H9 (cell line): Measurements from ENCODE around the gene SULT1A1. TPM values are rescaled to one million over a fixed set of nuclear protein-coding genes. Genes with fewer than 3 reads are reported as not detected.

ENCODE experiments used
- DNase-seq: peaks from one replicate; pipeline ENCODE4 v3.0.0-alpha.2; 2017
- H2AFZ ChIP-seq: one replicate; pipeline ENCODE4 v1.6.1; 2013; ENCODE audit warnings: mild to moderate bottlenecking, low read length, control low read depth, moderate library complexity
- H2AK5ac ChIP-seq: 2 replicates; pipeline ENCODE4 v1.6.1; 2013; ENCODE audit warnings: low read length, control low read depth, mixed read lengths; ENCODE audit not compliant: insufficient read length
- H2BK120ac ChIP-seq: one replicate; pipeline ENCODE4 v1.6.1; 2013; ENCODE audit warnings: low read depth, mild to moderate bottlenecking, low read length, control low read depth, inconsistent platforms; ENCODE audit not compliant: poor library complexity, severe bottlenecking
- H2BK12ac ChIP-seq: 2 replicates; pipeline ENCODE4 v1.6.1; 2013; ENCODE audit warnings: low read length, control low read depth, mixed read lengths, low read depth; ENCODE audit not compliant: insufficient read length
- H2BK15ac ChIP-seq: 2 replicates; pipeline ENCODE4 v1.6.1; 2013; ENCODE audit warnings: low read depth, low read length, control low read depth
- H2BK20ac ChIP-seq: one replicate; pipeline ENCODE4 v1.6.1; 2013; ENCODE audit warnings: low read depth, mild to moderate bottlenecking, low read length, control low read depth, inconsistent platforms; ENCODE audit not compliant: poor library complexity, severe bottlenecking
- H2BK5ac ChIP-seq: 2 replicates; pipeline ENCODE4 v1.6.1; 2013; ENCODE audit warnings: low read length, control low read depth, mixed read lengths; ENCODE audit not compliant: insufficient read length
- H3K14ac ChIP-seq: 2 replicates; pipeline ENCODE4 v1.6.1; 2013; ENCODE audit warnings: low read length, control low read depth; ENCODE audit not compliant: insufficient read depth
- H3K18ac ChIP-seq: 2 replicates; pipeline ENCODE4 v1.6.1; 2013; ENCODE audit warnings: low read depth, mild to moderate bottlenecking, mixed read lengths, low read length, control low read depth; ENCODE audit not compliant: insufficient read length
- H3K23ac ChIP-seq: 2 replicates; pipeline ENCODE4 v1.6.1; 2013; ENCODE audit warnings: low read length, control low read depth, mixed read lengths, low read depth; ENCODE audit not compliant: insufficient read length
- H3K23me2 ChIP-seq: 2 replicates; pipeline ENCODE4 v1.6.1; 2013; ENCODE audit warnings: low read depth, mild to moderate bottlenecking, mixed read lengths, low read length, control low read depth; ENCODE audit not compliant: insufficient read length, poor library complexity, severe bottlenecking
- H3K27ac ChIP-seq: 2 replicates; pipeline ENCODE4 v1.5.1; 2013; ENCODE audit warnings: low read length, control low read depth, mixed read lengths, low read depth; ENCODE audit not compliant: insufficient read length
- H3K27me3 ChIP-seq: 2 replicates; pipeline ENCODE4 v1.6.1; 2013; ENCODE audit warnings: low read length, control low read depth, inconsistent platforms; ENCODE audit not compliant: insufficient read depth
- H3K4ac ChIP-seq: 2 replicates; pipeline ENCODE4 v1.6.1; 2013; ENCODE audit warnings: low read depth, mild to moderate bottlenecking, control low read depth, inconsistent platforms, low read length, moderate library complexity
- H3K4me1 ChIP-seq: 2 replicates; pipeline ENCODE4 v1.6.1; 2013; ENCODE audit warnings: low read length, control low read depth, inconsistent platforms; ENCODE audit not compliant: insufficient read depth
- H3K4me2 ChIP-seq: 2 replicates; pipeline ENCODE4 v1.6.1; 2013; ENCODE audit warnings: low read length, control low read depth, mixed read lengths; ENCODE audit not compliant: insufficient read length, insufficient read depth
- H3K56ac ChIP-seq: 2 replicates; pipeline ENCODE4 v1.6.1; 2013; ENCODE audit warnings: low read depth, mild to moderate bottlenecking, mixed read lengths, low read length, control low read depth; ENCODE audit not compliant: insufficient read length
- H3K79me1 ChIP-seq: 2 replicates; pipeline ENCODE4 v1.6.1; 2013; ENCODE audit warnings: low read depth, mild to moderate bottlenecking, moderate library complexity, low read length, control low read depth, inconsistent platforms; ENCODE audit not compliant: insufficient read depth, poor library complexity, severe bottlenecking
- H3K79me2 ChIP-seq: 2 replicates; pipeline ENCODE4 v1.6.1; 2013; ENCODE audit warnings: low read length, control low read depth, inconsistent platforms; ENCODE audit not compliant: insufficient read depth
- H3K9ac ChIP-seq: 2 replicates; pipeline ENCODE4 v1.6.1; 2013; ENCODE audit warnings: low read length, control low read depth, mixed read lengths; ENCODE audit not compliant: insufficient read length; ENCODE audit errors: extremely low read depth
- H3K9me3 ChIP-seq: one replicate; pipeline ENCODE4 v1.6.1; 2013; ENCODE audit warnings: low read depth, low read length, inconsistent platforms; ENCODE audit not compliant: control insufficient read depth
- H3T11ph ChIP-seq: one replicate; pipeline ENCODE4 v1.6.1; 2013; ENCODE audit warnings: mild to moderate bottlenecking, low read length, control low read depth, inconsistent platforms
- H4K20me1 ChIP-seq: one replicate; pipeline ENCODE4 v1.6.1; 2013; ENCODE audit not compliant: control insufficient read depth, insufficient read length, insufficient read depth
- H4K5ac ChIP-seq: 2 replicates; pipeline ENCODE4 v1.6.1; 2013; ENCODE audit warnings: low read depth, mild to moderate bottlenecking, mixed read lengths, low read length, control low read depth; ENCODE audit not compliant: insufficient read length
- H4K8ac ChIP-seq: replicated peaks from 2 replicates; pipeline ENCODE4 v1.6.1; 2013; ENCODE audit warnings: low read length, control low read depth, mixed read lengths, low read depth; ENCODE audit not compliant: insufficient read length
- H4K91ac ChIP-seq: 2 replicates; pipeline ENCODE4 v1.6.1; 2013; ENCODE audit warnings: low read depth, mild to moderate bottlenecking, moderate library complexity, mixed read lengths, low read length, control low read depth; ENCODE audit not compliant: insufficient read length
- H3K27ac Mint-ChIP-seq, 3 experiments: 2 replicates in 2 of 3; 3 replicates in 1 of 3; pipeline ENCODE4 v1.8.0; 2020 to 2021; ENCODE audit warnings: mixed read lengths in 3 of 3, mild to moderate bottlenecking in 1 of 3, moderate library complexity in 1 of 3
- H3K27me3 Mint-ChIP-seq: 2 replicates; pipeline ENCODE4 v1.8.0; 2021; ENCODE audit warnings: low read depth, mild to moderate bottlenecking, moderate library complexity, mixed read lengths
- H3K36me3 Mint-ChIP-seq, 3 experiments: 2 replicates in 2 of 3; 3 replicates in 1 of 3; pipeline ENCODE4 v1.8.0; 2020 to 2021; ENCODE audit warnings: low read depth in 3 of 3, mixed read lengths in 3 of 3; ENCODE audit not compliant: insufficient read depth in 1 of 3
- H3K4me1 Mint-ChIP-seq, 2 experiments: 2 replicates each; pipeline ENCODE4 v1.8.0; 2020; ENCODE audit warnings: mixed read lengths in 2 of 2
- H3K4me3 Mint-ChIP-seq, 2 experiments: 2 replicates in 1 of 2; 3 replicates in 1 of 2; pipeline ENCODE4 v1.8.0; 2020 to 2021; ENCODE audit warnings: mild to moderate bottlenecking in 2 of 2, mixed read lengths in 2 of 2, moderate library complexity in 1 of 2
- H3K9me3 Mint-ChIP-seq, 2 experiments: 2 replicates in 1 of 2; 3 replicates in 1 of 2; pipeline ENCODE4 v1.8.0; 2020; ENCODE audit warnings: mild to moderate bottlenecking in 2 of 2, mixed read lengths in 2 of 2, moderate library complexity in 1 of 2
- CTCF ChIP-seq: fragments of 200-600 bp; sonication (generic); conservative IDR thresholded peaks from 3 replicates; pipeline ENCODE4 v1.8.0; 2021; ENCODE audit warnings: antibody characterized with exemption, mild to moderate bottlenecking
- WGBS: extraction: QIAGEN DNeasy Blood & Tissue Kit; methylation state at CpG from one replicate; pipeline ENCODE4 v1.1.7; 2013; ENCODE audit warnings: missing lambda C conversion rate, low lambda C conversion rate, mixed read lengths; ENCODE audit not compliant: insufficient read length; ENCODE audit errors: extremely low coverage; 5-methylcytosine and 5-hydroxymethylcytosine counted together
- total RNA-seq: library from RNA; stranded (reverse); gene quantifications from 2 replicates; pipeline ENCODE4 v1.2.1, GENCODE V29; 2021

Gene SULT1A1
- total RNA-seq, 1 experiment from 2014 or later, result 4.8 TPM

DNA sequence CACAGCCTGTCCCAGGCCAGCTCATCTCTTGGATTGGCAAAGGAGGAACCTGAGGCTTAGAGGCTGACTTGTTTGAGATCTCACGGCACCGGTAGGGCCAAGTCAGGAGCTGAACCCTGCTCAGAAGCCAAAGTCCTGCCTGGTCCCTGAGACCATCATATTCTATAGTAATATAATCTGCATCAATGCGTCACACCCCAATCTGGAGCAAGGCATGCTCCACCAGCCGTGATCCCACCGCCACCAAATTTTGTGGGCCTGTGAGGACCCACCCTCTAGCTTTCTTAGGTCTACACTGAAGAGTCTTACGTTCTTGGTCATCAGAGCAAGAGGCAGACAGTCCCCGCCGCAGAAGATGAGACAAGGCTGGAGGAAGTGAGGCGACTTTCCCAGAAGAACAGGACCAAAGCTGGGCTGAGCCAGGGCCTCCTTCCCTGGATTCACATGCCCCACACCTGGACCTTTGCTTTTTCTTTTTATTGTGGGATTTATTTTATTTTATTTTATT lies 2.7 kb downstream of the SULT1A1 start:
- Histone ChIP-seq H4K91ac (no peak overlapping the region), H3K9me3 (no peaks in the 10 kb centered on the region), H3K79me2 (no peaks in the 10 kb centered on the region), H3K23me2 (no peaks in the 10 kb centered on the region), H3K56ac (no peak overlapping the region), H2BK120ac (no peak overlapping the region), H2BK5ac (no peak overlapping the region), H3K14ac (no peak overlapping the region), H3K4me1 (no peaks in the 10 kb centered on the region), H2AK5ac (no peak overlapping the region), H3K27me3 (no peaks in the 10 kb centered on the region), H3K23ac (no peak overlapping the region), H3K9ac (no peak overlapping the region), H2BK15ac (no peak overlapping the region), H4K5ac (no peak overlapping the region), H3K79me1 (no peaks in the 10 kb centered on the region), H4K8ac (no peak overlapping the region), H3K27ac (no peak overlapping the region), H3K4me2 (no peak overlapping the region), H3K4ac (no peak overlapping the region), H2BK20ac (no peak overlapping the region), H3K18ac (no peak overlapping the region), H2AFZ (no peak overlapping the region), H4K20me1 (no peaks in the 10 kb centered on the region), H3T11ph (no peak overlapping the region), H2BK12ac (no peak overlapping the region)
- Mint-ChIP-seq H3K36me3 (no peaks in the 10 kb centered on the region), H3K9me3 (no peaks in the 10 kb centered on the region), H3K27ac (no peak overlapping the region), H3K4me3 (no peak overlapping the region; a peak in 1 of 5 replicates), H3K4me1 (peaks cover 17 to 22% of the 10 kb centered on the region in 2 experiments), H3K27me3 (no peaks in the 10 kb centered on the region)
- WGBS, result no CpG with 5 or more reads among the region's 9 CpGs
- no peak for TF ChIP-seq CTCF
- no peak for DNase-seq
